ENCODE results near the gene LRSAM1.

DNA sequence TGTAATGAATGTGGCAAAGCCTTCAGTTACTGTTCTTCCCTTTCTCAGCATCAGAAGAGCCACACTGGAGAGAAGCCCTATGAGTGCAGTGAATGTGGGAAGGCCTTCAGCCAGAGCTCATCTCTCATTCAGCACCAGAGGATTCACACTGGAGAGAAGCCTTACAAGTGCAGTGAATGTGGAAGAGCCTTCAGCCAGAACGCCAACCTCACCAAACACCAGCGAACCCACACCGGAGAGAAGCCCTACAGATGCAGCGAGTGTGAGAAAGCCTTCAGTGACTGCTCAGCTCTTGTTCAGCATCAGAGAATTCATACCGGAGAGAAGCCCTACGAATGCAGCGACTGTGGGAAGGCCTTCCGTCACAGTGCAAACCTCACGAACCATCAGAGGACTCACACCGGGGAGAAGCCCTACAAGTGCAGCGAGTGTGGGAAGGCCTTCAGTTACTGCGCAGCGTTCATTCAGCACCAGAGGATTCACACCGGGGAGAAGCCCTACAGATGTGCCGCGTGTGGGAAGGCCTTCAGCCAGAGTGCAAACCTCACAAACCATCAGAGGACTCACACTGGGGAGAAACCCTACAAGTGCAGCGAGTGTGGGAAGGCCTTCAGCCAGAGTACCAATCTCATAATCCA lies 6.9 kb upstream of the LRSAM1 start:
- TF ChIP-seq, protein P1, sequence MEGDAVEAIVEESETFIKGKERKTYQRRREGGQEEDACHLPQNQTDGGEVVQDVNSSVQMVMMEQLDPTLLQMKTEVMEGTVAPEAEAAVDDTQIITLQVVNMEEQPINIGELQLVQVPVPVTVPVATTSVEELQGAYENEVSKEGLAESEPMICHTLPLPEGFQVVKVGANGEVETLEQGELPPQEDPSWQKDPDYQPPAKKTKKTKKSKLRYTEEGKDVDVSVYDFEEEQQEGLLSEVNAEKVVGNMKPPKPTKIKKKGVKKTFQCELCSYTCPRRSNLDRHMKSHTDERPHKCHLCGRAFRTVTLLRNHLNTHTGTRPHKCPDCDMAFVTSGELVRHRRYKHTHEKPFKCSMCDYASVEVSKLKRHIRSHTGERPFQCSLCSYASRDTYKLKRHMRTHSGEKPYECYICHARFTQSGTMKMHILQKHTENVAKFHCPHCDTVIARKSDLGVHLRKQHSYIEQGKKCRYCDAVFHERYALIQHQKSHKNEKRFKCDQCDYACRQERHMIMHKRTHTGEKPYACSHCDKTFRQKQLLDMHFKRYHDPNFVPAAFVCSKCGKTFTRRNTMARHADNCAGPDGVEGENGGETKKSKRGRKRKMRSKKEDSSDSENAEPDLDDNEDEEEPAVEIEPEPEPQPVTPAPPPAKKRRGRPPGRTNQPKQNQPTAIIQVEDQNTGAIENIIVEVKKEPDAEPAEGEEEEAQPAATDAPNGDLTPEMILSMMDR (IDR thresholded peaks at IDR 0.05), result no peak
- no peak for TF ChIP-seq POLR2A (IDR thresholded peaks at IDR 0.05)
